Activated gamma-delta T cell treated with Interleukin-2 at 50 U/mL for 16 hours (primary cell): ENCODE measurements around the gene RAD54L2.
"Not testable (repeated sequence)": the region's sequence is repeated elsewhere in the genome, so short reads cannot be mapped to it uniquely, and the experiment has no call there.

ENCODE experiments used
- DNase-seq: peaks from one replicate; pipeline ENCODE4 v3.0.0-alpha.2; 2020

RAD54L2 gene

DNA sequence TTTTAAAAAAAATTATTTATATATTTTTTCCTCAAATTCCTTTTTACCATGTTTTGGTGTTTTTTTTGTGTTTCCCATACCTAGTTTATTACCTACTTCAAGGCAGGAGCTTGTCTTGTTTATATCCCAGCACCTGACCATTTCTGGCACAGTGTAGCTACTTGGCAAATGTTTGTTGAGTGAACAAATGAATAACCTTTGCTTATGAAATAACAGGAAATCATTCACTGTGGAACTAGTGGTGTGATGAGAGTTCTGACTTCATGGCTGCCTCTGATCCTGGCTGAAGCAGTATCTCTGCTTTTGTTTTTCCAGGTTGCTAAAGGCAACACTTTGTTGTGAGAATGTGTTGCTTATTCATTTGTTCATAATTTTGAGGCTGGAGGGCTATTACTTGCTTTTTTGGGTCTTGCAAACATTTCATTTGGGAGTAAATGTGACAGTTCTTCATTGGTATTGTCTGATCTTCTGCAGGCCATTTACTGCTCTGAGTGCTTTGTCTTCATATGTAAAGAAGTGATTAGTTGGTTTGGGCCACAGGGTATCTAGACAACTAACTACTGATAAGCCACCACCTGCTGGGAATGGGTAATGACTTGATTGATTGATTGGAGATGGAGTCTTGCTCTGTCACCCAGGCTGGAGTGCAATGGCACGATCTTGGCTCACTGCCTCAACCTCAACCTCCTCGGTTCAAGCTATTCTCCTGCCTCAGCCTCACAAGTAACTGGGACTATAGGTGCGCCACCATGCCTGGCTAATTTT, 5.7 kb downstream of the RAD54L2 start:
- DNase-seq, result no peak

DNA sequence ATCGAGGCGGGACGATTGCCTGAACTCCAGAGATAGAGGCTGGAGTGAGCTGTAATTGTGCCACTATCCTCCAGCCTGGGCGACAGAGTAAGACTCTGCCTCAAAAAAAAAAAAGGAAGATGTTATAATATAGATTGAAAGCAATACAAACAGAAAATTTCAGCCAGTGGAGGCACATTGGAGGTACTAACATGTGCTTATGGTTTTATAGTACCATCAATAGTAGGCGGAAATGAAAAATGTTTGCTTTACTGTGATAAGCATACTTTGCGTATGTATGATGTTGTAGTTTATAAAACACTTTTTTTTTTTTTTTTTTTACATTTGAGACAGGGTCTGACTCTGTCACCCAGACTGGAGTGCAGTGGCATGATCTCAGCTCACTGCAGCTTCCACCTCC, 8.8 kb downstream of the RAD54L2 start:
- no peak for DNase-seq

DNA sequence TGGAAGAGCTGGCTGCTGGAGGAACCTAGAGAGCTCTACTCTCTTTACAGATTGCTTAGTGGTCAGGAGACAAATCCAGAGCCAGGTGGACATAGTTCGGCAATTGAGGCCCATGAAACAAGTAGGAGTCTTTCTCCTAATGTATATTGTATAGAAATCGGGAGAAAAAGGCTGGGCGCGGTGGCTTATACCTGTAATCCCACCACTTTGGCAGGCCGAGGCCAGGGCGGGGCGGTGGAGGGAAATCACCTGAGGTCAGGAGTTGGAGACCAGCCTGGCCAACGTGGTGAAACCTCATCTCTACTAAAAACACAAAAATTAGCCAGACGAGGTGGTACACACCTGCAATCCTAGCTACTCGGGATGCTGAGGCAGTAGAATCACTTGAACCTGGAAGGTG, 10.8 kb downstream of the RAD54L2 start:
- no peak for DNase-seq

DNA sequence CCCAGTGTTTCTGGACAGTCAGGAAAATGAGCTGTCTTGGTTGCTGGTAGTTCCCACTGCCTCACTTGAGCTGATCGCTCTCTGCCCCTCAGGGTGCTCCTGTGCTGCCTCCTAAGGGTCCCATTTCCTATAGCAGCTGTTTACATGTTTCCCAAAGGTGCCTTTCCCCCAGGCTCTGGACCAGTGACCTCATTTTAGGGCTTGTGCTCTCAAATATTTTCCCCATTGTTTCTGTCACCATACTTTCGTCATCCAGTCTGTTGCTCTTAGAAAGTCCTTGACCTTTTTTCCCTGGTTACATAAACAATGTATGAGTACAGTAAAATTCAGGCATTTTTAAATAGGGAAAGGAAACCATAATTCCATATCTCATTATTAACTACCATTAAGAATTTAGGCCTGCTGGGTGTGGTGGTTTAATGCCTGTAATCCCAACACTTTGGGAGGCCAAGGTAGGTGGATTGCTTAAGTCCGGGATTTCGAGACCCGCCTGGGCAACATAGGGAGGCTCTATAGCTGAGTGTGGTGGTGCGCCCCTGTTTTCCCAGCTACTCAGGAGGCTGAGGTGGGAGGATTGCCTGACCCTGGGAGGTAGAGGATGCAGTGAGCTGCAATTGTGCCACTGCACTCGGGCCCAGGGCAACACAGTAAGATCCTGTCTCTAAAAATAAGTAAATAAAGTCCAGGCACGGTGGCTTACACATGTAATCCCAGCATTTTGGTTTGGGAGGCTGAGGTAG, 11.7 kb downstream of the RAD54L2 start:
- DNase-seq, result no peak

DNA sequence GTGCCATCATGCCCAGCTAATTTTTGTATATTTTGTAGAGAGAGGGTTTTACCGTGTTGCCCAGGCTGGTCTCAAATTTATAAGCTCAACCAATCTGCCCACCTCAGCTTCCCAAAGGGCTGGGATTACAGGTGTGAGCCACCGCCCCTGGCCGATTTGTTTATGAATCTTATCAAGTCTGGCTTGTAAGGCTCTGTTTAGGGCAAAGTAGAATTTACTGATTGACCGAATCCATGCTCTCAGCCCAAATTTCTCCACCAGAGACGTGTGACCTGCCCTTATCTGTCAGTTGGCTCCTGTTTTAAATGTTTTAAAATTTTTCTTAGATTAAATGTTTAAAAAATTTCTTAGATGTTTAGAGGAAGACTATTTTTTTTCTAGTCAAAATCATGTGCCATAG, 19.5 kb downstream of the RAD54L2 start:
- no peak for DNase-seq

DNA sequence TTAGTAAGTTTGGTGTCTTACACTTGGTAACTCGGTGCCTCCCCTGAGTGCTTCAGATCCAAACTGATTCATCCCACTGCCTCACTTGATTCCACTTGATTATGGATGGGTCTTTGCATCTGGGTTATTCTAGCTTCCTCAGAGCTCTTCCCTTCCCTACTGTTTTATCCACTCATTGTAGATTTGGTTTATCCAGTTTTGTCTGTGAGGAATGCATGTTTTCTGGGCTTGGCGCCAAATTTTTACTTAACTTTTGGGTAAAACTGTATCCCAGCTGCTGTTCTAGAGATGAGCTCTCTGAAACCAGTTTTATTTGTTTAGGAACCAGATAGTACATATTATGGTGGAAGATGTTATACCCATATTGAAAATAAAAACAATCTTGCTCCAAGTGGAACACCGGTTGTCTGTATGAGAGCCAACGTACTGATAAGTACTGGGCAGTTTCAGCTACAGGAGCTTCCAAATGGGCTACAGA, 20.9 kb downstream of the RAD54L2 start:
- no peak for DNase-seq

DNA sequence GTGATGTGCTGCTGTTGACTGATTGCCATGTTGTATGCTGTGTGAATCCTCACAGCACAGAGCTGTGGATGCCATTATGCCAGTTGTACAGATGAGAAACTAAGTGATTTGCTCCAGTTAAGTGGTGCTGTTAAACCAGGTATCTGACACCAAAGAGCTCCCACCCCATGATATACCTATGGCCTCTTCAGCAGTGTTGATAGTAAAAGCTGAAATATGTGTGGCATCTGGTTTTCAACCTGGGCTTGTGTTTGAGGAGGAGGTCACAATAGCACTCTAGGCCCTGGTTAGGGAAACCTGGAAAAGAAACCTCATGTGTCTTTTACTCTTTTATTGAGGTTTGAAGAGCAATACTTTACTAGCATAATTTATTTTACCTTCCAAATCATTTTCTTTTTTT, 21.4 kb downstream of the RAD54L2 start:
- no peak for DNase-seq

DNA sequence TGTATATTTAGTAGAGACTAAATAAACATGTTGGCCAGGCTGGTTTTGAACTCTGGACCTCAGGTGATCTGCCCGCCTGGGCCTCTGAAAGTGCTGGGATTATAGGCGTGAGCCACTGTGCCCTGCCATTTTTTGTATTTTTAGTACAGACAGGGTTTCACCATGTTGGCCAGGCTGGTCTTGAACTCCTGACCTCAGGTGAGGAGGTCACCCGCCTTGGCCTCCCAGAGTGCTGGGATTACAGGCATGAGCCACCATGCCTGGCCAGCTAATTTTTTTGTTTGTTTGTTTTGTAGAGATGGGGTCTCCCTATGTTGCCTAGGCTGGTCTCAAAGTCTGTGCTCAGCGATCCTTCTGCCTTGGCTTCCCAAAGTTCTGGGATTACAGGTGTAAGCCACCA, 23.9 kb downstream of the RAD54L2 start:
- not testable (repeated sequence) for DNase-seq

DNA sequence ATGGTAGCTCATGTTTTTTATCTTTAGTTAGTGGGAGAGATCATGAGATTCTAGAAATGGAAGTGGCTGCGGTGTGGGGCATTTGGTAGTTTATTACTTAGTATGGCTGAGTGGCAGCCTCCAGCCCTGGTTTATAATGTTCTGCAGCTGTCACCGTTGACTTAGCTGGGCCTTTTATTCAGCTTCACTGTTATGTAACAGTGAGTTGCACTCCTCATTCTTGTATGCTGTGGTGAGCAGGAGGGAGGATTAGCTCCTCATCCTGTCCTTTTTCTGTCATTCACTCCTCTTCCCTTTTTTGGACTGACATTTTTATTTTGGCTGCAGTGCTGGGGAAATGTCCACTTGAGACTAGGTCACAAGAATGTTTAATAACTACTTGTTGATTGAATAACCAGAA, 29.5 kb downstream of the RAD54L2 start:
- DNase-seq, result no peak

DNA sequence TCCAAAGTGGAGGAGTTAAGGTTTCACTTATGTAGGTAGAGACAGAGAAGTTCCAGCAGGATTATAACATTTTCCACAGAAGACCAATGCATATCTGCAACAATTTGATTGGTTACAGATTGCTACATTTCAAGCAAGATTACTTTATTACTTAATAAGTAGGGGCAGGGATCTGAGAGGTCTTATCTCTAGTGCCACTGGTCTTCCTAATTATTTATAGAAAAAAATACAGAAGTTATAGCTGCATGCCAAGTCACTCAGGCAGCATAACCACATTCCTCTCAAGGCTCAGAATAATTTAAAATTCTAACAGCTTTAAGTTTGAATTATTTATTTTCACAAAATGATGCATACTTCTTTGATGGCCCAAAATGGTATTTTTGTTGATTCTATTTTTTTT, 30.5 kb downstream of the RAD54L2 start:
- no peak for DNase-seq

DNA sequence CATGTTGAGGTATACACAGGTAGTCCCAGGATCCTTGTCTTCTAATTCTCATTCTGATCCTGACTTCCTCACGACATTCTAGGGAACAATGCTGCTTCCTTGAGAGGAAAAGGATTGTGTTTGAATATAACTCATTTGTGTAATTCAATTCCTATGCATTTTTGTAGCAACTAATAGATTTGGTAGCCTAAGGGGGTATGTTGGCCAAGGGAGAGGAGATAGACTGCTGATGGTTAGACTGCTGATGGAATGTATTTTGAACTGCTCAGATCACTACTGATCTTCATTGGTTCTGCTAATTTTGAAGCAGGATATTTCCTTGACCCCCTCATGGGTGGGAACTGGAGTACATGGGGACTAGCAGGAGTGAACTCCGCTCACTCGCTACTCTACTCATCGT, 39.7 kb downstream of the RAD54L2 start:
- no peak for DNase-seq

DNA sequence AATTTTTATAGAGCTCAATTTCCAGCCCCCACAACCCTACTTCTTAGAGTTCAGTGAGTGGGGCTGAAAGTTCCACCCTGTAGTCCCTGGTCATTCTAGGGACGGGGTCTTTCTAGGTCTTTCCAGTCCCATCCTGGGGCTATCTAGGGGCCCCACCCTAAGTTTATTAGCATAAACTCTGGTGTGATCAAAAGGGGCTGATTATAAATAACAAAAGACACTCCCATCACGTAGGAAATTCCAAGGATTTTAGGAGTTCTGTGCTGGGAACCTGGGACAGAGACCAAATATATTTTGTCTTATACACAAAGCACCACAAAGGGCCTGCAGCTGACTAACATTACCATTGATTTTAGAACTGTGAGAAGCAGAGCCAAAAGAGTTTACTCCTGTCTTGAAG, 41.9 kb downstream of the RAD54L2 start:
- DNase-seq, result no peak

DNA sequence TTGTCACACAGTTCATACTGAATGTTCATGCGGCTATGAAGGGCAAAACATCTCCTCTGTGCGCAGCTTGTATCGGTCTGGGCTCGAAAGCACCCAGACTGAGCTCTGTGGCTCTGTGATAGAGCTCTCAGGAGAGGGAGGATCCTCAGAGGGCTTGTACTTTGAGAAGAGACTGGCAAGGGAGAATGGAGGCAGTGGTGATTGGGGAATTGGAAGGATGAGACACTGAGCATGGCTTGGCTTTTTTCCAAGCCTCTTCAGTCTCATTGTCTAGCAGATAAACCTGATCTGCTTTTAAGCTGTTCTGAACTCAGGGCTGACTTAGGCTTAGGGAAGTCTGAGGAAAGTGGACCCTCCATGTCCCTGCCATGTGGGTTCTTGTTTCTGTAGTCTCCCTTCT, 43.0 kb downstream of the RAD54L2 start:
- no peak for DNase-seq

DNA sequence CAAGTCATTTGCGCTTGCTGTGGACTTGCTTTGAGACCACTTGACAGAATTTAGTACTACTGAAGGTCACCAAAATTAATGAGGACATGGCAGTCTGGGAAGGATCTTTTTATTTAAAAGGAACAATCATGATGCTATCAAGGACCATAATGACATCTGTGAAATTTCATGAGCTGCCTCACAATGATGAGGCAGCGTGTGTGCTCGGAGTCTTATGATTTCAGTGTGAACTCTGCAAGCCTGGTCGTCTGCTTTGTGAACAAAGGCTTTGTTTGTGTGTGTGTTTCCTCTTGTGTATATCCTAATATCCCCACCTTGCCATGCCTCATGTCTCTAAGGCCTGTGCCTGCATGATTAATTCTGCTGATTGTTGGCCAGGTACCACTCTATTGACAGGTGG, 46.7 kb downstream of the RAD54L2 start:
- no peak for DNase-seq

DNA sequence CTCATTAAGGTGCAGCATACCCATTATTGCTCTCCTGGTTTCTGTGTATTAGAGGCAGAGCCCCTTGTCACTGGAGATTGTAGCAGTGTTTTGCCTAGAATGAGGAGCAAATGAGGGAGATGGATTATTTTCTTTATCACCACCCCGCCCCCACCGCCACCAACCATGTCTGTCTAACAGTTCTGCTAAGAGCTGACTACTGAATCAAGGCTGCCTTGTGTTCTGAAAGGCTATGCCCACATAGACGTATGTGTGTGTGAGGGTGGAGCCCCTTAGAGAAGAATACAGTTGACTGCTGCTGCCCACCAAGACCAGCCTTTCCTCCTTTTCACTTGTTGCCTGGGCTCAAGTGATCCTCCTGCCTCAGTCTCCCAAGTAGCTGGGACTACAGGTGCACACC, 47.4 kb downstream of the RAD54L2 start:
- no peak for DNase-seq
